OCI-LY7 (cell line): ENCODE results near the gene DLEU7. TPM values are rescaled to one million over a fixed set of nuclear protein-coding genes. Genes with fewer than 3 reads are reported as not detected.

Experiments
- BruUV-seq: library from RNA; stranded (reverse); fragments of 400-500 nt; replicated peaks from 2 replicates; lab custom pipeline; 2021; lab: Mats Ljungman, UMichigan
- CTCF ChIA-PET: fragments of 300-600 bp; sonication (Branson Sonifier 250); formaldehyde crosslinking; loops from one replicate; lab custom pipeline; 2022; ENCODE audit warnings: antibody characterized with exemption; ENCODE audit not compliant: unreplicated experiment; lab: Charles Lee
- POLR2A ChIA-PET: fragments of 300-600 bp; sonication (Branson Sonifier 250); formaldehyde crosslinking; loops from one replicate; lab custom pipeline; 2022; ENCODE audit warnings: antibody characterized with exemption; lab: Charles Lee
- DNase-seq: peaks from one replicate; pipeline ENCODE4 v3.0.0-alpha.2; 2015; ENCODE audit warnings: low spot score
- H2AFZ ChIP-seq: fragments of 200-600 bp; sonication (generic), shearing (Covaris generic); 2 replicates; pipeline ENCODE4 v1.6.1; 2014; ENCODE audit warnings: mild to moderate bottlenecking, antibody characterized with exemption, low read length, moderate library complexity
- H3K27ac ChIP-seq: fragments of 200-600 bp; sonication (generic); 2 replicates; pipeline ENCODE4 v1.5.1; 2014; ENCODE audit warnings: mixed run types, low read depth, mild to moderate bottlenecking, moderate library complexity, low read length, inconsistent platforms; ENCODE audit not compliant: poor library complexity, severe bottlenecking
- H3K36me3 ChIP-seq: fragments of 200-600 bp; sonication (generic); 2 replicates; pipeline ENCODE4 v1.6.1; 2014; ENCODE audit warnings: mild to moderate bottlenecking, antibody characterized with exemption, low read length, moderate library complexity, mixed read lengths; ENCODE audit not compliant: insufficient read depth
- H3K4me1 ChIP-seq: fragments of 200-600 bp; sonication (generic); 2 replicates; pipeline ENCODE4 v1.5.1; 2014; ENCODE audit warnings: mild to moderate bottlenecking, low read length; ENCODE audit not compliant: insufficient read depth, poor library complexity, severe bottlenecking
- H3K4me2 ChIP-seq: fragments of 200-600 bp; sonication (generic); 2 replicates; pipeline ENCODE4 v1.6.1; 2014; ENCODE audit warnings: mild to moderate bottlenecking, low read length
- H3K4me3 ChIP-seq: fragments of 200-600 bp; sonication (generic); 2 replicates; pipeline ENCODE4 v1.5.1; 2014; ENCODE audit warnings: mild to moderate bottlenecking, low read depth, low read length; ENCODE audit not compliant: poor library complexity, severe bottlenecking
- H3K79me2 ChIP-seq: fragments of 200-600 bp; sonication (generic); 2 replicates; pipeline ENCODE4 v1.6.1; 2016; ENCODE audit warnings: low read depth, mild to moderate bottlenecking, low read length, moderate library complexity, mixed read lengths; ENCODE audit not compliant: insufficient read depth
- H3K9me2 ChIP-seq: fragments of 200-600 bp; sonication (generic); 2 replicates; pipeline ENCODE4 v1.6.1; 2016; ENCODE audit warnings: mild to moderate bottlenecking, low read length, mixed read lengths; ENCODE audit not compliant: insufficient read depth
- H3K9me3 ChIP-seq: fragments of 200-600 bp; sonication (generic); 2 replicates; pipeline ENCODE4 v1.6.1; 2014; ENCODE audit warnings: mild to moderate bottlenecking, mixed run types, low read length, mixed read lengths
- H4K20me1 ChIP-seq: fragments of 200-600 bp; sonication (generic); 2 replicates; pipeline ENCODE4 v1.6.1; 2014; ENCODE audit warnings: mild to moderate bottlenecking, antibody characterized with exemption, low read length, moderate library complexity, mixed read lengths; ENCODE audit not compliant: insufficient read depth
- EZH2phosphoT487 ChIP-seq: fragments of 200-600 bp; sonication (generic); IDR thresholded peaks from 2 replicates; pipeline ENCODE4 v1.6.1; 2018; ENCODE audit warnings: low read depth, borderline replicate concordance, mild to moderate bottlenecking, mixed run types, antibody characterized with exemption, low read length, moderate library complexity, mixed read lengths
- intact Hi-C: fragments of 100-400 bp; cut with micrococcal nuclease; formaldehyde crosslinking; loops from one replicate; pipeline ENCODE4 v1.10.0; 2022; ENCODE audit not compliant: unreplicated experiment
- total RNA-seq, 2 experiments: library from RNA; depleted of rRNA in 1 of 2; stranded (reverse); fragments of >200 nt in 1 of 2; shearing (Covaris generic) in 1 of 2; gene quantifications; 2 replicates each; pipeline ENCODE4 v1.2.3, GENCODE V29; 2014 to 2022
- TF ChIP-seq, protein P1 (sequence below): fragments of 200-600 bp; sonication (generic); conservative IDR thresholded peaks from 2 replicates; pipeline ENCODE4 v1.5.1; 2014; ENCODE audit warnings: mild to moderate bottlenecking, antibody characterized with exemption, low read length, moderate library complexity, mixed read lengths

Gene DLEU7
- total RNA-seq, 2 experiments from 2014 or later = not detected

DNA sequence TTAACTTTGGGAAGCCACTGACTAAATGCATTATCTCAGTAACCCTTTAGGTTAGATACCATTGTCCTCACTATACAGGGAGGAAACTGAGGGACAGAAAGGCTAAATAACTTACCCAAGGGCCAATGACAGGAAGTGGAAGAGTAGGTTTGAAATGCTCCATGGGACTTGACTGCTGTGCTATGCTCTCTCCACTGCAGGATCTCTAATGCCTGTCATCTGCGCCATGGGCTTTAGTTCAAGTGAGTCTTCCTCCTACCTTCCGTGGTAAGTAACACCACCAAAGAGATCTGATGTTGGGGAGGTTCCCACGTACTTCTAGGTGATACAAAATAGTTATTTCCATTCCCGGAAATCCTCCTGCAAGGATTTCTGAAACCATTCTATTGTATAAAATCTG lies 3.7 kb downstream of the DLEU7 start:
- H2AFZ ChIP-seq = no peak overlapping the region
- intact Hi-C loops = no loop called here
- H3K4me3 ChIP-seq = no peak overlapping the region
- no peaks in the 10 kb centered on the region for H3K9me3 ChIP-seq
- no peak overlapping the region for H3K27ac ChIP-seq
- no peak for TF ChIP-seq EZH2phosphoT487
- TF ChIP-seq, protein P1, sequence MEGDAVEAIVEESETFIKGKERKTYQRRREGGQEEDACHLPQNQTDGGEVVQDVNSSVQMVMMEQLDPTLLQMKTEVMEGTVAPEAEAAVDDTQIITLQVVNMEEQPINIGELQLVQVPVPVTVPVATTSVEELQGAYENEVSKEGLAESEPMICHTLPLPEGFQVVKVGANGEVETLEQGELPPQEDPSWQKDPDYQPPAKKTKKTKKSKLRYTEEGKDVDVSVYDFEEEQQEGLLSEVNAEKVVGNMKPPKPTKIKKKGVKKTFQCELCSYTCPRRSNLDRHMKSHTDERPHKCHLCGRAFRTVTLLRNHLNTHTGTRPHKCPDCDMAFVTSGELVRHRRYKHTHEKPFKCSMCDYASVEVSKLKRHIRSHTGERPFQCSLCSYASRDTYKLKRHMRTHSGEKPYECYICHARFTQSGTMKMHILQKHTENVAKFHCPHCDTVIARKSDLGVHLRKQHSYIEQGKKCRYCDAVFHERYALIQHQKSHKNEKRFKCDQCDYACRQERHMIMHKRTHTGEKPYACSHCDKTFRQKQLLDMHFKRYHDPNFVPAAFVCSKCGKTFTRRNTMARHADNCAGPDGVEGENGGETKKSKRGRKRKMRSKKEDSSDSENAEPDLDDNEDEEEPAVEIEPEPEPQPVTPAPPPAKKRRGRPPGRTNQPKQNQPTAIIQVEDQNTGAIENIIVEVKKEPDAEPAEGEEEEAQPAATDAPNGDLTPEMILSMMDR = no peak
- DNase-seq = no peak
- BruUV-seq = no TSS peak
- H3K36me3 ChIP-seq = no peaks in the 10 kb centered on the region
- H4K20me1 ChIP-seq = no peaks in the 10 kb centered on the region
- H3K79me2 ChIP-seq = no peaks in the 10 kb centered on the region
- no peak overlapping the region for H3K4me2 ChIP-seq
- CTCF ChIA-PET = interaction anchor here (1.3 kb wide), 1 partner anchor 10 kb away, joined by 4 read pairs; no protein-coding TSS in a partner anchor
- POLR2A ChIA-PET = no interaction called here
- no peaks in the 10 kb centered on the region; the same call in 1 of the 2 replicates for H3K9me2 ChIP-seq
- H3K4me1 ChIP-seq = peaks cover 6% of the 10 kb centered on the region

DNA sequence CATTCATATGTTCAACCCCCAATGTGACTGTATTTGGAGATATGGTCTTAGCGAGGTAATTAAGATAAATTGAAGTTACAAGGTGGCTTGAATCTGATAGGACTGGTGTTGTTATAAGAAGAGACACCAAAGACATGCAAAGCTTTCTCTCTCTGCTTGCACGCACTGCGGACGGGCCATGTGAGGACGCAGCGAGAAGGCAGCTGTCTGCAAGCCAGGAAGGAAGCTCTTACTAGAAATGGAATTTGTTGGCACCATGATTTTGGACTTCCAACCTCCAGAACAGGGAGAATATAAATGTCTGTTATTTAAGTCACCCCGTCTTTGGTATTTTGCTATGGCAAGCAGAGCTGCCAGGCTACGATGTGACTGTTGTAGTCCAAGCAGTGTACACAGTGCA lies 4.8 kb downstream of the DLEU7 start:
- intact Hi-C loops = no loop called here
- TF ChIP-seq, protein P1 = no peak
- TF ChIP-seq EZH2phosphoT487 = no peak
- no peaks in the 10 kb centered on the region for H3K79me2 ChIP-seq
- H3K9me3 ChIP-seq = no peaks in the 10 kb centered on the region
- no peak overlapping the region for H3K4me3 ChIP-seq
- H3K36me3 ChIP-seq = no peaks in the 10 kb centered on the region
- ChIA-PET CTCF (no interaction called here), POLR2A (no interaction called here)
- no peak for DNase-seq
- no peak overlapping the region for H3K4me2 ChIP-seq
- no peaks in the 10 kb centered on the region; the same call in 1 of the 2 replicates for H3K9me2 ChIP-seq
- no TSS peak for BruUV-seq
- H3K4me1 ChIP-seq = peaks cover 6% of the 10 kb centered on the region
- no peak overlapping the region for H2AFZ ChIP-seq
- no peak overlapping the region for H3K27ac ChIP-seq
- H4K20me1 ChIP-seq = no peaks in the 10 kb centered on the region

- no TSS peak for BruUV-seq
- H3K4me2 ChIP-seq = no peak overlapping the region
- no peak overlapping the region for H3K27ac ChIP-seq
- H3K36me3 ChIP-seq = no peaks in the 10 kb centered on the region
- no peaks in the 10 kb centered on the region for H4K20me1 ChIP-seq
- DNase-seq = no peak
- TF ChIP-seq, protein P1 = no peak
- no peak for TF ChIP-seq EZH2phosphoT487
- no peaks in the 10 kb centered on the region for H3K79me2 ChIP-seq
- H2AFZ ChIP-seq = no peak overlapping the region
- CTCF ChIA-PET = no interaction called here
- H3K9me3 ChIP-seq = no peaks in the 10 kb centered on the region
- intact Hi-C loops = no loop called here
- POLR2A ChIA-PET = interaction anchor here (0.5 to 1.1 kb wide), 2 partner anchors 10 to 11 kb away, joined by 3 read pairs; no protein-coding TSS in a partner anchor
- peaks cover 6% of the 10 kb centered on the region for H3K4me1 ChIP-seq
- H3K9me2 ChIP-seq = no peaks in the 10 kb centered on the region; the same call in 1 of the 2 replicates
- no peak overlapping the region for H3K4me3 ChIP-seq
Measured at GRCh38 chr13:50838031-50838430, 5.5 kb downstream of the DLEU7 start.
